22Rv1 (cell line): ENCODE measurements around the gene GREB1.

Source experiments
- CTCF ChIP-seq: fragments of 450-650 bp; IDR thresholded peaks from 2 replicates; pipeline ENCODE4 v1.5.1; 2017; ENCODE audit warnings: mild to moderate bottlenecking
- ZFX ChIP-seq: fragments of 450-650 bp; IDR thresholded peaks from 2 replicates; pipeline ENCODE4 v1.6.1; 2017; ENCODE audit warnings: antibody characterized with exemption, borderline replicate concordance

- TF ChIP-seq CTCF (no peak), ZFX (no peak)
These were observed 82.3 kb downstream of the GREB1 start for GRCh38 chr2:11616097-11616687.
